HEK293 (cell line): ENCODE measurements around the gene PSAP.

ENCODE experiments used
- CTCF ChIA-PET: fragments of 350-600 bp; formaldehyde crosslinking; extraction: SDS; loops from one replicate; lab custom pipeline; 2021; ENCODE audit warnings: antibody characterized with exemption; lab: Yijun Ruan, JAX
- POLR2A ChIA-PET: fragments of 300-600 bp; formaldehyde crosslinking; extraction: SDS; loops from one replicate; lab custom pipeline; 2020; ENCODE audit warnings: antibody characterized with exemption, inconsistent platforms; lab: Yijun Ruan, JAX
- H3K27ac ChIP-seq: fragments of 200-500 bp; sonication (Bioruptor generic); 2 replicates; pipeline ENCODE4 v1.5.1; 2014; ENCODE audit warnings: low read depth, low read length, control low read depth, inconsistent platforms; ENCODE audit errors: extremely low read depth
- H3K36me3 ChIP-seq, 2 experiments: fragments of 200-500 bp in 1 of 2; sonication (Bioruptor generic) in 1 of 2; 1 replicate in 1 of 2; 2 replicates in 1 of 2; pipeline ENCODE4 v1.5.1; 2014 to 2017; ENCODE audit warnings: inconsistent platforms in 2 of 2, low read length in 2 of 2; ENCODE audit not compliant: control insufficient read depth in 2 of 2, insufficient read depth in 1 of 2
- H3K4me1 ChIP-seq: fragments of 200-500 bp; sonication (Bioruptor generic); 2 replicates; pipeline ENCODE4 v1.5.1; 2014; ENCODE audit warnings: mild to moderate bottlenecking, low read length, inconsistent platforms; ENCODE audit not compliant: control insufficient read depth, insufficient read depth
- H3K4me3 ChIP-seq: 2 replicates; pipeline ENCODE4 v1.5.1; 2011; ENCODE audit warnings: low read depth, mild to moderate bottlenecking, control low read depth, low read length, moderate library complexity
- H3K9me3 ChIP-seq: fragments of 200-500 bp; sonication (Bioruptor generic); 2 replicates; pipeline ENCODE4 v1.5.1; 2014; ENCODE audit warnings: low read depth, low read length, inconsistent platforms; ENCODE audit not compliant: control insufficient read depth, insufficient read depth
- BCL11B ChIP-seq: fragments of 450-650 bp; formaldehyde crosslinking; IDR thresholded peaks from 2 replicates; pipeline ENCODE4 v1.5.1; 2016; ENCODE audit warnings: low read depth, missing biosample characterization, missing genetic modification characterization
- GLI2 ChIP-seq: fragments of 450-650 bp; formaldehyde crosslinking; IDR thresholded peaks from 2 replicates; pipeline ENCODE4; 2017; ENCODE audit warnings: missing biosample characterization, missing genetic modification characterization, low read depth, borderline replicate concordance
- GLIS1 ChIP-seq: fragments of 450-650 bp; formaldehyde crosslinking; IDR thresholded peaks from 2 replicates; pipeline ENCODE4 v1.5.1; 2016; ENCODE audit warnings: missing biosample characterization, missing genetic modification characterization
- HOXA7 ChIP-seq: sonication (generic); formaldehyde crosslinking; IDR thresholded peaks from 2 replicates; pipeline ENCODE4 v1.8.1; 2022; ENCODE audit warnings: missing genetic modification reagents, borderline replicate concordance
- IKZF3 ChIP-seq: fragments of 450-650 bp; IDR thresholded peaks from 2 replicates; pipeline ENCODE4 v1.5.0; 2018; ENCODE audit warnings: missing biosample characterization, mild to moderate bottlenecking, missing genetic modification characterization, moderate library complexity
- KLF16 ChIP-seq: fragments of 450-650 bp; formaldehyde crosslinking; IDR thresholded peaks from 2 replicates; pipeline ENCODE4 v1.5.1; 2017; ENCODE audit warnings: missing biosample characterization, missing genetic modification characterization
- KLF7 ChIP-seq: fragments of 450-650 bp; formaldehyde crosslinking; IDR thresholded peaks from 2 replicates; pipeline ENCODE4 v1.5.1; 2016; ENCODE audit warnings: missing biosample characterization, missing genetic modification characterization, borderline replicate concordance
- YY2 ChIP-seq: fragments of 450-650 bp; formaldehyde crosslinking; IDR thresholded peaks from 2 replicates; pipeline ENCODE4 v1.5.1; 2016; ENCODE audit warnings: missing biosample characterization, missing genetic modification characterization
- ZBTB21 ChIP-seq: fragments of 450-650 bp; formaldehyde crosslinking; IDR thresholded peaks from 2 replicates; pipeline ENCODE4 v1.5.1; 2017; ENCODE audit warnings: missing biosample characterization, missing genetic modification characterization
- ZBTB44 ChIP-seq: fragments of 450-650 bp; IDR thresholded peaks from 2 replicates; pipeline ENCODE4 v1.5.1; 2018; ENCODE audit warnings: missing biosample characterization, mild to moderate bottlenecking, missing genetic modification characterization
- ZFP69B ChIP-seq: fragments of 450-650 bp; formaldehyde crosslinking; IDR thresholded peaks from 2 replicates; pipeline ENCODE4 v1.5.1; 2016; ENCODE audit warnings: missing biosample characterization, missing genetic modification characterization
- ZIC2 ChIP-seq: fragments of 450-650 bp; formaldehyde crosslinking; IDR thresholded peaks from 2 replicates; pipeline ENCODE4 v1.5.1; 2016; ENCODE audit warnings: missing biosample characterization, missing genetic modification characterization
- ZNF112 ChIP-seq: fragments of 450-650 bp; formaldehyde crosslinking; IDR thresholded peaks from 2 replicates; pipeline ENCODE4 v1.5.0; 2017; ENCODE audit warnings: missing biosample characterization, missing genetic modification characterization
- ZNF114 ChIP-seq: fragments of 450-650 bp; formaldehyde crosslinking; IDR thresholded peaks from 2 replicates; pipeline ENCODE4 v1.5.0; 2017; ENCODE audit warnings: missing biosample characterization, missing genetic modification characterization
- ZNF132 ChIP-seq: fragments of 450-650 bp; formaldehyde crosslinking; IDR thresholded peaks from 2 replicates; pipeline ENCODE4 v1.5.1; 2017; ENCODE audit warnings: missing biosample characterization, missing genetic modification characterization, borderline replicate concordance
- ZNF157 ChIP-seq: fragments of 450-650 bp; formaldehyde crosslinking; IDR thresholded peaks from 2 replicates; pipeline ENCODE4 v1.5.1; 2016; ENCODE audit warnings: missing biosample characterization, missing genetic modification characterization
- ZNF175 ChIP-seq: fragments of 450-650 bp; formaldehyde crosslinking; IDR thresholded peaks from 2 replicates; pipeline ENCODE4 v1.5.1; 2016; ENCODE audit warnings: missing biosample characterization, missing genetic modification characterization
- ZNF19 ChIP-seq: fragments of 450-650 bp; formaldehyde crosslinking; IDR thresholded peaks from 2 replicates; pipeline ENCODE4; 2016; ENCODE audit warnings: missing biosample characterization, missing genetic modification characterization, low read depth
- ZNF214 ChIP-seq: fragments of 450-650 bp; formaldehyde crosslinking; IDR thresholded peaks from 2 replicates; pipeline ENCODE4 v1.5.1; 2017; ENCODE audit warnings: missing biosample characterization, mild to moderate bottlenecking, missing genetic modification characterization, borderline replicate concordance
- ZNF24 ChIP-seq: fragments of 450-650 bp; formaldehyde crosslinking; IDR thresholded peaks from 2 replicates; pipeline ENCODE4 v1.5.1; 2016; ENCODE audit warnings: missing biosample characterization, missing genetic modification characterization
- ZNF37A ChIP-seq: fragments of 450-650 bp; IDR thresholded peaks from 2 replicates; pipeline ENCODE4 v1.5.1; 2018; ENCODE audit warnings: missing biosample characterization, missing genetic modification characterization
- ZNF404 ChIP-seq: fragments of 450-650 bp; formaldehyde crosslinking; IDR thresholded peaks from 2 replicates; pipeline ENCODE4 v1.5.1; 2017; ENCODE audit warnings: missing biosample characterization, missing genetic modification characterization
- ZNF426 ChIP-seq: fragments of 450-650 bp; formaldehyde crosslinking; IDR thresholded peaks from 2 replicates; pipeline ENCODE4 v1.5.1; 2017; ENCODE audit warnings: missing biosample characterization, missing genetic modification characterization, mild to moderate bottlenecking, inconsistent platforms, moderate library complexity
- ZNF449 ChIP-seq: fragments of 450-650 bp; formaldehyde crosslinking; IDR thresholded peaks from 2 replicates; pipeline ENCODE4 v1.5.1; 2017; ENCODE audit warnings: missing biosample characterization, mild to moderate bottlenecking, missing genetic modification characterization, moderate library complexity
- ZNF473 ChIP-seq: fragments of 450-650 bp; formaldehyde crosslinking; IDR thresholded peaks from 2 replicates; pipeline ENCODE4 v1.5.1; 2017; ENCODE audit warnings: missing biosample characterization, missing genetic modification characterization
- ZNF510 ChIP-seq: fragments of 450-650 bp; formaldehyde crosslinking; IDR thresholded peaks from 2 replicates; pipeline ENCODE4 v1.5.1; 2018; ENCODE audit warnings: mild to moderate bottlenecking, missing genetic modification characterization, missing biosample characterization; ENCODE audit not compliant: insufficient replicate concordance
- ZNF521 ChIP-seq: fragments of 450-650 bp; formaldehyde crosslinking; IDR thresholded peaks from 2 replicates; pipeline ENCODE4 v1.5.1; 2017; ENCODE audit warnings: missing biosample characterization, mild to moderate bottlenecking, missing genetic modification characterization
- ZNF624 ChIP-seq: fragments of 450-650 bp; formaldehyde crosslinking; IDR thresholded peaks from 2 replicates; pipeline ENCODE4 v1.5.1; 2017; ENCODE audit warnings: missing biosample characterization, missing genetic modification characterization
- ZNF626 ChIP-seq: fragments of 450-650 bp; sonication (Bioruptor Pico); formaldehyde crosslinking; IDR thresholded peaks from 2 replicates; pipeline ENCODE4 v1.5.1; 2018; ENCODE audit warnings: missing biosample characterization, missing genetic modification characterization, inconsistent platforms
- ZNF645 ChIP-seq: fragments of 450-650 bp; formaldehyde crosslinking; IDR thresholded peaks from 2 replicates; pipeline ENCODE4; 2016; ENCODE audit warnings: missing biosample characterization, missing genetic modification characterization
- ZNF664 ChIP-seq: fragments of 450-650 bp; formaldehyde crosslinking; IDR thresholded peaks from 2 replicates; pipeline ENCODE4 v1.5.1; 2016; ENCODE audit warnings: missing biosample characterization, missing genetic modification characterization
- ZNF670 ChIP-seq: fragments of 450-650 bp; formaldehyde crosslinking; IDR thresholded peaks from 2 replicates; pipeline ENCODE4 v1.5.1; 2016; ENCODE audit warnings: missing biosample characterization, missing genetic modification characterization, low read depth
- ZNF677 ChIP-seq: fragments of 450-650 bp; IDR thresholded peaks from 2 replicates; pipeline ENCODE4 v1.5.0; 2018; ENCODE audit warnings: missing biosample characterization, mild to moderate bottlenecking, missing genetic modification characterization, moderate library complexity
- ZSCAN18 ChIP-seq: fragments of 450-650 bp; formaldehyde crosslinking; IDR thresholded peaks from 2 replicates; pipeline ENCODE4 v1.5.1; 2016; ENCODE audit warnings: missing biosample characterization, missing genetic modification characterization

Gene PSAP

GRCh38 chr10:71812016-71812912 lies 38.8 kb downstream of the PSAP start (continued):
- TF ChIP-seq ZIC2, result peak; percentile 94
- no peak for TF ChIP-seq ZFP69B
- TF ChIP-seq ZNF132, result no peak
- TF ChIP-seq ZNF510 (tag by site-specific recombination), result no peak
- TF ChIP-seq ZNF37A (tag by site-specific recombination), result no peak
- TF ChIP-seq ZSCAN18 (tag by site-specific recombination), result no peak
- no peak for TF ChIP-seq ZNF645
- peak; percentile 46 for TF ChIP-seq GLIS1 (tag by site-specific recombination)
- no peak for TF ChIP-seq ZNF114
- no peak for TF ChIP-seq ZNF449 (tag by site-specific recombination)
- TF ChIP-seq ZNF175 (tag by site-specific recombination), result no peak
- TF ChIP-seq ZNF19 (tag by site-specific recombination), result no peak
- TF ChIP-seq ZNF626 (tag by site-specific recombination), result no peak
- 0 out of 2 replicates have a peak, but pooled peaks have one; percentile 20 for TF ChIP-seq IKZF3 (tag by site-specific recombination)
- TF ChIP-seq ZNF624 (tag by site-specific recombination), result no peak
- no peak for TF ChIP-seq HOXA7
- peak; percentile 49 for TF ChIP-seq KLF16
- TF ChIP-seq ZBTB21 (tag by site-specific recombination), result no peak
- TF ChIP-seq ZNF664 (tag by site-specific recombination), result no peak
- TF ChIP-seq ZNF157 (tag by site-specific recombination), result no peak
- no peak for TF ChIP-seq KLF7 (tag by site-specific recombination)
- TF ChIP-seq ZNF214 (tag by site-specific recombination), result no peak
- TF ChIP-seq ZNF677 (tag by site-specific recombination), result no peak
- TF ChIP-seq ZNF473 (tag by site-specific recombination), result no peak

GRCh38 chr10:71811351-71811750 lies 39.7 kb downstream of the PSAP start:
- Histone ChIP-seq H3K36me3 (peaks cover 0 to 17% of the 10 kb centered on the region in 2 experiments; a peak in 1 of 3 replicates), H3K27ac (no peak overlapping the region), H3K4me3 (no peak overlapping the region), H3K9me3 (no peaks in the 10 kb centered on the region), H3K4me1 (peaks cover 6% of the 10 kb centered on the region; the same call in 1 of the 2 replicates)
- ChIA-PET CTCF (interaction anchor here (0.5 to 2.3 kb wide), 15 partner anchors 11 to 497 kb away, joined by 3 to 10 read pairs (median 4); no protein-coding TSS in a partner anchor), POLR2A (no interaction called here)
- TF ChIP-seq ZNF426 (tag by site-specific recombination) (no peak), KLF7 (tag by site-specific recombination) (no peak), YY2 (tag by site-specific recombination) (no peak), ZBTB44 (no peak), ZNF670 (tag by site-specific recombination) (no peak), ZNF24 (tag by site-specific recombination) (no peak), ZNF112 (no peak), ZNF521 (no peak), ZNF214 (tag by site-specific recombination) (no peak), ZNF404 (tag by site-specific recombination) (no peak), GLI2 (tag by site-specific recombination) (no peak), BCL11B (tag by site-specific recombination) (no peak)
